NT2/D1 (cell line): ENCODE measurements around the gene FAM163A.

Experiments
- SUZ12 ChIP-seq: IDR thresholded peaks from 2 replicates; pipeline ENCODE4 v1.6.1; 2011; ENCODE audit not compliant: insufficient read length, insufficient read depth; ENCODE audit errors: extremely low read depth
- YY1 ChIP-seq: IDR thresholded peaks from 2 replicates; pipeline ENCODE4 v1.6.1; 2011; ENCODE audit not compliant: insufficient read length, insufficient read depth
- ZNF274 ChIP-seq: IDR thresholded peaks from 2 replicates; pipeline ENCODE4 v1.6.1; 2011; ENCODE audit warnings: mild to moderate bottlenecking, low read depth, low read length

DNA sequence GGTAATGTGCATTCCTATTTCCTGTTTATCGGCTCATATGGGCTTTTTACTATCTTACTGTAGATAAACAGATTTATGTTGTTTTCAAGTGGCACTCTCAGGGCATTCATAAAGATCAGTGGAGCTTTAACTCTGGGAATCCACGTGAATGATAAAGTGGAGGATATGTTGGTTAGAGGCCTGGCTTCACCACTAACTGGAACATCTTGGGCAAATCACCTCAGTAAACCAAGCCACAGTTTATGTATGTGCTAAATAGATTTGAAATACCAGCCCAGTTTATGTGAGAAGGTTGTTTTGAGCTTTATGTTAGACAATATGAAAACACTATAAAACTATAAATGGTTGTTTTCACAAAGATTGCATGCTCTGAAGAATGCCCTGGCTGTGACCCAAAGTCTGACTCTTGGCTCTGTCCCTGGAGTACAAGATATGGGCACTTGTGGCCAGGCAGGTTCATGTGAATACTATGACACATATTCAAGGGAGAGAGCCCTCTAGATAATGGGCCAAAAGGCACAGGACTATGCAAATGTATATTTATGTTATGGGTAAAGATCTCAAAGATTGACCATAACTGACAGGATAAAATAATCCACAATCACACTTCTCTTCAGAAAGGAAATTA, 36.7 kb downstream of the FAM163A start:
- TF ChIP-seq YY1 (no peak), SUZ12 (no peak), ZNF274 (no peak)
